A549 treated with GW870086 at 1 μM for 4 hours (cell line): ENCODE data around the gene IL17RB. TPM values are rescaled to one million over a fixed set of nuclear protein-coding genes. Genes with fewer than 3 reads are reported as not detected.

Experiments used
- total RNA-seq: library from RNA; stranded (reverse); fragments of 200-300 nt; extraction: Qiagen RNA extraction; gene quantifications from 5 replicates; pipeline ENCODE4 v1.2.3, GENCODE V29; 2022; ENCODE audit warnings: low read depth

IL17RB gene
- 0.71 to 1.2 TPM (median 0.96 TPM) in 5 replicates for total RNA-seq

DNA sequence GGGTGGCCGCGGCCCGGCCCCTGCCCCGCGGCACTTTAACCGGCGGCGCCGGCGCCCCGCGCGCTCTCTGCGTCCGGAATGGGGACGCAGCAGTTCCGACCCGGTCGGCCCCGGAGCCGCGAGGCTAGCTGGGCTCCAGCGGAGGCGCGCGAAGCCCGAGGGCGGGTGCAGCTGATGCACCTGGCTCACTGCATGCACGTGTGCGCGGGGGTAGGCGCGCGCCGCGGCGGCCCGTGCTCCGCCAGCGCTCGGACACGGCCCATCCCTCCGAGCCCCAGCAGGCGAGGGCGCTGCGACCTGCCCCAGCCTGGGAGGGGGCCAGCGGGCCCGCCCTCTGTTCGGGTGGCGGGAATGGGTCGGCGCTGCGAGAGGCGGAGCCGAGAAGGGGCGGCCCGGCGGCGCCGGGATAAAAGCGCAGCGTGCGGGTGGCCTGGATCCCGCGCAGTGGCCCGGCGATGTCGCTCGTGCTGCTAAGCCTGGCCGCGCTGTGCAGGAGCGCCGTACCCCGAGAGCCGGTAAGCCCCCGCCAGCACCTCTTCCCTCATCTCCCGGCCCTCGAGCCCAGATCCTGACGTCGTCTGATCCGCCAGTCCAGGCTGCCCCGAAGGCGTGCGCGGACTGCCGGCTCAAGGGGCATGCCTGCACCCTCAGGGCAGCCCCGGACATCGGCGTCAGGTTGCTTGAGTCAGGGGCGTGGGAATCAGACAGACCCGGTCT lies at the start of gene IL17RB, which contains the start of gene CHDH:
Gene IL17RB, plus strand, starts transcription at position 435 of the 717 bp plus-strand sequence. Its CDS starts 21 bp downstream, at position 456.
Gene CHDH, minus strand, starts transcription at position 286 of the 717 bp plus-strand sequence. CDS start 22,411 bp downstream, outside the sequence.

GRCh38 chr3:53881691-53882593 lies 35.6 kb downstream of the IL17RB start, which contains the start of gene ACTR8:
Gene ACTR8 (minus strand): TSS chr3:53882152. CDS start chr3:53882101, 51 bp downstream.

GRCh38 chr3:53891497-53892285 lies 45.3 kb downstream of the IL17RB start, which contains the start of gene SELENOK:
Gene SELENOK (minus strand): TSS chr3:53891859.

Other genes starting within 250 kb of the IL17RB start
- 1.7 to 3.3 TPM (median 2.0 TPM) in 5 replicates for gene CHDH, start 149 bp upstream of the IL17RB start, total RNA-seq
- 14.5 to 18.6 TPM (median 18.3 TPM) in 5 replicates for gene ACTR8, start 35.6 kb downstream of the IL17RB start, total RNA-seq
- 19.4 to 26.1 TPM (median 21.8 TPM) in 5 replicates for gene SELENOK, start 45.3 kb downstream of the IL17RB start, total RNA-seq